GM12878 (cell line): ENCODE results near the gene PIP4K2A. TPM values are rescaled to one million over a fixed set of nuclear protein-coding genes. Genes with fewer than 3 reads are reported as not detected.

Experiments
- ATAC-seq: fragments of 200-7000 bp; cut with Tn5 transposase; 3 replicates; pipeline ENCODE4 v1.9.1; 2020; ENCODE audit warnings: mild to moderate bottlenecking, moderate library complexity
- BruUV-seq: library from RNA; stranded (reverse); fragments of 400-500 nt; replicated peaks from 2 replicates; lab custom pipeline; 2021; lab: Mats Ljungman, UMichigan
- CTCF ChIA-PET: fragments of 300-600 bp; sonication (Branson Sonifier 250); formaldehyde crosslinking; extraction: SDS; loops from one replicate; lab custom pipeline; 2021; ENCODE audit warnings: inconsistent platforms; lab: Yijun Ruan, JAX
- POLR2A ChIA-PET: fragments of 350-600 bp; formaldehyde crosslinking; extraction: SDS; loops from one replicate; lab custom pipeline; 2021; ENCODE audit warnings: inconsistent platforms; lab: Charles Lee
- RAD21 ChIA-PET: fragments of 300-600 bp; sonication (Branson Sonifier 250); formaldehyde crosslinking; loops from one replicate; lab custom pipeline; 2023; ENCODE audit warnings: antibody characterized with exemption; ENCODE audit not compliant: unreplicated experiment; lab: Charles Lee
- SMC1A ChIA-PET: fragments of 300-600 bp; sonication (Branson Sonifier 250); formaldehyde crosslinking; loops from one replicate; lab custom pipeline; 2023; ENCODE audit not compliant: unreplicated experiment, uncharacterized antibody; lab: Charles Lee
- DNase-seq: peaks from one replicate; pipeline ENCODE4 v3.0.0-alpha.2; 2011; ENCODE audit warnings: low read depth, low spot score
- FAIRE-seq: peaks from 3 replicates; lab custom pipeline; 2011; peaks lifted over from hg19 to GRCh38; lab: Jason Lieb, UNC
- H2AFZ ChIP-seq: 2 replicates; pipeline ENCODE4 v1.6.0; 2011; ENCODE audit warnings: low read depth, low read length, control low read depth; ENCODE audit not compliant: control insufficient read depth
- H3K27ac ChIP-seq: 2 replicates; pipeline ENCODE4 v1.5.1; 2011; ENCODE audit warnings: control low read depth; ENCODE audit not compliant: control insufficient read depth, insufficient read depth
- H3K27me3 ChIP-seq, 2 experiments: replicated peaks in 1 of 2; 2 replicates each; pipeline versions ENCODE4 v1.6.0 to v1.6.1; 2011; ENCODE audit warnings: low read length in 1 of 2; ENCODE audit not compliant: control insufficient read depth in 2 of 2, insufficient read depth in 2 of 2
- H3K36me3 ChIP-seq, 2 experiments: 2 replicates each; pipeline ENCODE4 v1.5.1; 2011; ENCODE audit warnings: low read length in 1 of 2; ENCODE audit not compliant: control insufficient read depth in 2 of 2, insufficient read depth in 2 of 2
- H3K4me1 ChIP-seq: 2 replicates; pipeline ENCODE4 v1.6.1; 2011; ENCODE audit warnings: mild to moderate bottlenecking, low read length, moderate library complexity, mixed read lengths; ENCODE audit not compliant: control insufficient read depth, insufficient read depth
- H3K4me2 ChIP-seq: 2 replicates; pipeline ENCODE4 v1.6.0; 2011; ENCODE audit warnings: control low read depth; ENCODE audit not compliant: control insufficient read depth, insufficient read depth
- H3K4me3 ChIP-seq: fragments of 200-600 bp; sonication (generic); 2 replicates; pipeline ENCODE4 v1.5.1; 2016
- H3K79me2 ChIP-seq: 2 replicates; pipeline ENCODE4 v1.6.0; 2011; ENCODE audit warnings: low read length; ENCODE audit not compliant: control insufficient read depth, insufficient read depth
- H3K9ac ChIP-seq: 2 replicates; pipeline ENCODE4 v1.8.0; 2011; ENCODE audit warnings: low read length, control low read depth, mixed read lengths; ENCODE audit not compliant: control insufficient read depth, insufficient read depth
- H3K9me3 ChIP-seq: replicated peaks from 3 replicates; pipeline ENCODE4 v1.5.1; 2011; ENCODE audit warnings: mild to moderate bottlenecking, low read length; ENCODE audit not compliant: control insufficient read depth, insufficient read depth
- H4K20me1 ChIP-seq: 2 replicates; pipeline ENCODE4 v1.6.0; 2011; ENCODE audit not compliant: control insufficient read depth, insufficient read depth
- CBX5 ChIP-seq: sonication (generic); IDR thresholded peaks from 2 replicates; pipeline ENCODE4 v1.6.1; 2016; ENCODE audit warnings: low read depth, moderate library complexity, mild to moderate bottlenecking, inconsistent platforms
- EGR1 ChIP-seq, 2 experiments: IDR thresholded peaks; 1 replicate in 1 of 2; 2 replicates in 1 of 2; pipeline ENCODE4 v1.6.1; 2011 to 2012; ENCODE audit warnings: low read depth in 2 of 2, low read length in 2 of 2, borderline replicate concordance in 1 of 2, mild to moderate bottlenecking in 1 of 2, moderate library complexity in 1 of 2
- ETV6 ChIP-seq, 2 experiments: fragments of 450-650 bp in 1 of 2; IDR thresholded peaks in 1 of 2; conservative IDR thresholded peaks in 1 of 2; 2 replicates each; pipeline ENCODE4 v1.6.1; 2014; ENCODE audit warnings: antibody characterized with exemption in 1 of 2, borderline replicate concordance in 1 of 2, low read depth in 1 of 2, mild to moderate bottlenecking in 1 of 2, moderate library complexity in 1 of 2
- MEF2A ChIP-seq: IDR thresholded peaks from 2 replicates; pipeline ENCODE4 v1.6.1; 2011; ENCODE audit warnings: low read depth, mild to moderate bottlenecking, low read length, moderate library complexity; ENCODE audit not compliant: insufficient read depth
- NFYA ChIP-seq: IDR thresholded peaks from 2 replicates; pipeline ENCODE4 v1.6.1; 2011; ENCODE audit warnings: low read depth, mild to moderate bottlenecking, low read length, improper control_type of control experiment, borderline replicate concordance
- NR2C1 ChIP-seq: fragments of 450-650 bp; IDR thresholded peaks from 2 replicates; pipeline ENCODE4 v1.6.1; 2017; ENCODE audit warnings: antibody characterized with exemption, mild to moderate bottlenecking, moderate library complexity
- NR2F1 ChIP-seq: fragments of 450-650 bp; conservative IDR thresholded peaks from 2 replicates; pipeline ENCODE4 v1.6.1; 2017; ENCODE audit warnings: mild to moderate bottlenecking
- PML ChIP-seq: IDR thresholded peaks from 2 replicates; pipeline ENCODE4 v1.6.1; 2012; ENCODE audit warnings: low read length, inconsistent platforms
- RUNX3 ChIP-seq: IDR thresholded peaks from 2 replicates; pipeline ENCODE4 v1.6.1; 2012; ENCODE audit warnings: low read length, inconsistent platforms
- SPI1 ChIP-seq: IDR thresholded peaks from 2 replicates; pipeline ENCODE4 v1.6.1; 2011; ENCODE audit warnings: low read depth, mild to moderate bottlenecking, low read length, moderate library complexity, borderline replicate concordance; ENCODE audit not compliant: insufficient read depth
- ZNF622 ChIP-seq: fragments of 450-650 bp; IDR thresholded peaks from 2 replicates; pipeline ENCODE4 v1.6.1; 2017; ENCODE audit warnings: mild to moderate bottlenecking, inconsistent platforms
- WGBS: methylation state at CpG from one replicate; pipeline ENCODE4 v1.1.6; 2016; ENCODE audit warnings: low lambda C conversion rate; ENCODE audit not compliant: insufficient replicate concordance, insufficient coverage; ENCODE audit errors: missing lambda C conversion rate; 5-methylcytosine and 5-hydroxymethylcytosine counted together
- in situ Hi-C: fragments of 300-500 bp; cut with MboI; formaldehyde crosslinking; loops from 9 replicates; pipeline ENCODE4 v1.14.3; 2018; ENCODE audit warnings: mixed read lengths
- intact Hi-C: fragments of 100-400 bp; cut with micrococcal nuclease; formaldehyde crosslinking; loops from one replicate; pipeline ENCODE4 v1.14.2; 2022; ENCODE audit not compliant: unreplicated experiment
- polyA plus RNA-seq, 11 experiments: library from polyadenylated mRNA; depleted of rRNA in 4 of 11; unstranded in 6 of 11; stranded (reverse) in 5 of 11; fragments of >200 nt; fragmentation: Nextera tagmentation in 4 of 11; fragmentation: Illumina TruSeq in 1 of 11; extraction: Ambion mirVana in 4 of 11; extraction: Trizol in 1 of 11; gene quantifications; 1 replicate in 1 of 11; 2 replicates in 10 of 11; pipeline versions ENCODE4 v1.2.1 to v1.2.3, GENCODE V29; 2011 to 2016; ENCODE audit warnings: inconsistent platforms in 2 of 11, missing spikeins in 2 of 11, low read depth in 1 of 11
- total RNA-seq, 4 experiments: library from RNA; depleted of rRNA in 3 of 4; stranded (reverse); fragments of >200 nt in 3 of 4; fragmentation: Illumina TruSeq in 1 of 4; extraction: Trizol in 1 of 4; gene quantifications; 2 replicates each; pipeline versions ENCODE4 v1.2.1 to v1.2.3, GENCODE V29; 2013 to 2021

The PIP4K2A gene
- total and polyA plus RNA-seq, 10 of the 15 experiments (the other 5 are each of a cell fraction or from before 2014, with no cell fraction given) = 54.3 to 139 (median 84.4) TPM

- FAIRE-seq (no peak), DNase-seq (no peak), ATAC-seq (peak; percentile 46; the same call in 2 of the 3 replicates)
- POLR2A ChIA-PET = no interaction called here
- Histone ChIP-seq H3K4me1 (peaks cover 6% of the 10 kb centered on the region), H3K9ac (no peak overlapping the region), H3K4me3 (no peak overlapping the region), H3K27me3 (no peaks in the 10 kb centered on the region), H3K79me2 (no peaks in the 10 kb centered on the region), H3K4me2 (peak overlapping the region; percentile 11; the same call in 1 of the 2 replicates), H3K36me3 (no peaks in the 10 kb centered on the region), H2AFZ (no peak overlapping the region), H4K20me1 (no peaks in the 10 kb centered on the region), H3K27ac (no peak overlapping the region), H3K9me3 (no peaks in the 10 kb centered on the region)
- intact Hi-C loops = no loop called here
- RAD21 ChIA-PET = no interaction called here
- BruUV-seq = no TSS peak
- CTCF ChIA-PET = no interaction called here
- in situ Hi-C loops = no loop called here
- TF ChIP-seq NR2C1 (no peak), RUNX3 (peak; percentile 92), PML (no peak), ETV6 (conservative IDR thresholded peaks at IDR 0.05 in 1 of 2, IDR thresholded peaks at IDR 0.05 in 1 of 2; ENCODE audit: borderline replicate concordance in 1 of 2, low read depth in 1 of 2) (peak in 1 of 2 experiments; percentile 86; a peak in 2 of 4 replicates), NR2F1 (no peak), ZNF622 (no peak), NFYA (no peak), CBX5 (no peak), EGR1 (IDR thresholded peaks at IDR 0.05; ENCODE audit: borderline replicate concordance in 1 of 2, low read depth in 2 of 2, low read length in 2 of 2) (0 out of 3 replicates have a peak, but pooled peaks of 1 of the 2 experiments have one; percentile 10), SPI1 (peak; percentile 44; the same call in 1 of the 2 replicates), MEF2A (no peak)
- WGBS = 27% methylated on average over 2 of the region's 2 CpGs
- SMC1A ChIA-PET = interaction anchor here (1.0 to 1.3 kb wide), 3 partner anchors 8 to 91 kb away, joined by 3 to 4 read pairs (median 3); no protein-coding TSS in a partner anchor
Measured at GRCh38 chr10:22491931-22492615, 222.3 kb downstream of the PIP4K2A start.
